HEK293T (cell line): Measurements from ENCODE around the gene C9orf43.
"Not testable (repeated sequence)": the region's sequence is repeated elsewhere in the genome, so short reads cannot be mapped to it uniquely, and the experiment has no call there.

Experiments
- CTCF ChIA-PET: fragments of 350-600 bp; formaldehyde crosslinking; extraction: SDS; loops from one replicate; lab custom pipeline; 2021; ENCODE audit warnings: antibody characterized with exemption, inconsistent platforms; lab: Yijun Ruan, JAX
- POLR2A ChIA-PET: fragments of 350-600 bp; formaldehyde crosslinking; extraction: SDS; loops from one replicate; lab custom pipeline; 2020; ENCODE audit warnings: antibody characterized with exemption, inconsistent platforms; lab: Yijun Ruan, JAX
- DNase-seq: peaks from one replicate; pipeline ENCODE4 v3.0.0; 2012; ENCODE audit warnings: mixed read lengths; ENCODE audit errors: extremely low spot score
- ARNT ChIP-seq: fragments of 450-650 bp; IDR thresholded peaks from 2 replicates; pipeline ENCODE4 v1.6.1; 2017; ENCODE audit warnings: mild to moderate bottlenecking
- BHLHE40 ChIP-seq: fragments of 450-650 bp; IDR thresholded peaks from 2 replicates; pipeline ENCODE4 v1.6.1; 2016; ENCODE audit warnings: mild to moderate bottlenecking, moderate library complexity, borderline replicate concordance
- CTBP1 ChIP-seq: fragments of 450-650 bp; IDR thresholded peaks from 2 replicates; pipeline ENCODE4 v1.6.1; 2016; ENCODE audit warnings: borderline replicate concordance
- ELF4 ChIP-seq: fragments of 450-650 bp; IDR thresholded peaks from 2 replicates; pipeline ENCODE4 v1.6.1; 2017; ENCODE audit warnings: antibody characterized with exemption
- FOXA1 ChIP-seq: fragments of 450-650 bp; IDR thresholded peaks from 2 replicates; pipeline ENCODE4 v1.6.1; 2016; ENCODE audit warnings: mild to moderate bottlenecking
- FOXK2 ChIP-seq: fragments of 450-650 bp; IDR thresholded peaks from 2 replicates; pipeline ENCODE4 v1.6.1; 2016; ENCODE audit warnings: mild to moderate bottlenecking
- FOXM1 ChIP-seq: fragments of 450-650 bp; IDR thresholded peaks from 2 replicates; pipeline ENCODE4 v1.6.1; 2017; ENCODE audit warnings: mild to moderate bottlenecking, borderline replicate concordance
- HDGF ChIP-seq: fragments of 450-650 bp; IDR thresholded peaks from 2 replicates; pipeline ENCODE4 v1.6.1; 2017; ENCODE audit warnings: antibody characterized with exemption, borderline replicate concordance
- L3MBTL2 ChIP-seq: fragments of 450-650 bp; conservative IDR thresholded peaks from 2 replicates; pipeline ENCODE4 v1.6.1; 2016; ENCODE audit warnings: mild to moderate bottlenecking
- LEF1 ChIP-seq: fragments of 450-650 bp; IDR thresholded peaks from 2 replicates; pipeline ENCODE4 v1.6.1; 2017; ENCODE audit warnings: mild to moderate bottlenecking, borderline replicate concordance
- NFRKB ChIP-seq: fragments of 450-650 bp; IDR thresholded peaks from 2 replicates; pipeline ENCODE4 v1.6.1; 2016; ENCODE audit warnings: mild to moderate bottlenecking, moderate library complexity
- SP1 ChIP-seq: fragments of 450-650 bp; IDR thresholded peaks from 2 replicates; pipeline ENCODE4 v1.6.1; 2017
- SUZ12 ChIP-seq: fragments of 450-650 bp; IDR thresholded peaks from 2 replicates; pipeline ENCODE4 v1.6.1; 2016; ENCODE audit warnings: mild to moderate bottlenecking
- TARDBP ChIP-seq: fragments of 450-650 bp; IDR thresholded peaks from 2 replicates; pipeline ENCODE4 v1.6.1; 2016
- ZNF384 ChIP-seq: fragments of 450-650 bp; IDR thresholded peaks from 2 replicates; pipeline ENCODE4 v1.6.1; 2016
- TF ChIP-seq, protein P1 (sequence below): fragments of 450-650 bp; IDR thresholded peaks from 2 replicates; pipeline ENCODE4 v1.6.1; 2016

The C9orf43 gene, protein sequence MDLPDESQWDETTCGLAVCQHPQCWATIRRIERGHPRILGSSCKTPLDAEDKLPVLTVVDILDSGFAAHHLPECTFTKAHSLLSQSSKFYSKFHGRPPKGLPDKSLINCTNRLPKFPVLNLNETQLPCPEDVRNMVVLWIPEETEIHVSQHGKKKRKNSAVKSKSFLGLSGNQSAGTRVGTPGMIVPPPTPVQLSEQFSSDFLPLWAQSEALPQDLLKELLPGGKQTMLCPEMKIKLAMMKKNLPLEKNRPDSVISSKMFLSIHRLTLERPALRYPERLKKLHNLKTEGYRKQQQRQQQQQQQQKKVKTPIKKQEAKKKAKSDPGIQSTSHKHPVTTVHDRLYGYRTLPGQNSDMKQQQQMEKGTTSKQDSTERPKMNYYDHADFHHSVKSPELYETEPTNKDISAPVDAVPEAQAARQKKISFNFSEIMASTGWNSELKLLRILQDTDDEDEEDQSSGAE

DNA sequence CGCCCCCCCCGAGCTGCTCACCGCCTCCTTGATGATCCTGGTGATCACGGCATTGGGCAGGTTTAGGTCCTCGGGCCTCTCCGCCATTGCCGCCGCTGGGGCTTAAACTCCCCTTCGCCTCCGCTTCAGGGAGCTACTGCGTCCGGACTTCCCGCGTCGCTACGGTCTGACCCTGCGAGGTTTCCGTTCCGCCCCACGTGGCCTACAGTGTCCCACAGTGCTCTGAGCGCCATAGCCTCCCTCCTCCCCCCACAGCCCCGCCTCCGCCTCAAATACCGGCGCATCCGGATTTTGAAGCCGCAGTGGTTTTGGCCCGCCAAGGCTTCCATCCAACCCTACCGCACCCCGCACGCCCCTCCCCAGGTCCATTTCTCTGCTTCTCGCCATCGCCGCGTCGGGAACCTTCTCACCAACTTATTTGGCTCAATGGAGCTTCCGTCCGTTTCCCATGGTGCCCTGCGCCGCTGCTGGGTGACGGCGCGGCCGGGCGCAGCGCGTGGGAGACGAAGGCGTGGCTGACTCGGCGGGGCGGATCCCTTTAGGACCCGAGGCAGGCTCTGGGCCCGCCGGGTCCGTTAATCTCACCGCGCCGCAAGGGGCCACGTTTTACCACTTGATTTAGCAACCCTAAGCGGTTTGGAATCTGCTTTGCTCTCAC lies at the start of gene C9orf43, which contains the start of gene POLE3:
TSS of gene C9orf43 (plus strand) at position 541 of the 658 bp plus-strand sequence. CDS start 2,747 bp downstream, outside the sequence.
TSS of gene POLE3 (minus strand) at position 469 of the 658 bp plus-strand sequence. CDS start at position 87, 382 bp downstream.
- peak; percentile 92 for DNase-seq
- ChIA-PET POLR2A (interaction anchor here (0.7 to 2.2 kb wide), 33 partner anchors 8 to 192 kb away, joined by 3 to 33 read pairs (median 4); partner anchors contain the start of genes ALAD, CDC26, FKBP15 and HDHD3), CTCF (interaction anchor here (0.9 to 2.6 kb wide), 2 partner anchors 10 to 181 kb away, joined by 3 to 9 read pairs; partner anchors contain the start of gene ALAD)
- TF ChIP-seq FOXM1 (peak; percentile 30; the same call in 1 of the 2 replicates), L3MBTL2 (peak; percentile 96), SP1 (no peak), LEF1 (no peak), TARDBP (no peak), ZNF384 (no peak), NFRKB (peak; percentile 63), FOXA1 (no peak), FOXK2 (no peak), ELF4 (peak; percentile 59; the same call in 1 of the 2 replicates), SUZ12 (no peak), ARNT (no peak), HDGF (no peak), BHLHE40 (no peak), CTBP1 (0 out of 2 replicates have a peak, but pooled peaks have one; percentile 59)
- TF ChIP-seq, protein P1, sequence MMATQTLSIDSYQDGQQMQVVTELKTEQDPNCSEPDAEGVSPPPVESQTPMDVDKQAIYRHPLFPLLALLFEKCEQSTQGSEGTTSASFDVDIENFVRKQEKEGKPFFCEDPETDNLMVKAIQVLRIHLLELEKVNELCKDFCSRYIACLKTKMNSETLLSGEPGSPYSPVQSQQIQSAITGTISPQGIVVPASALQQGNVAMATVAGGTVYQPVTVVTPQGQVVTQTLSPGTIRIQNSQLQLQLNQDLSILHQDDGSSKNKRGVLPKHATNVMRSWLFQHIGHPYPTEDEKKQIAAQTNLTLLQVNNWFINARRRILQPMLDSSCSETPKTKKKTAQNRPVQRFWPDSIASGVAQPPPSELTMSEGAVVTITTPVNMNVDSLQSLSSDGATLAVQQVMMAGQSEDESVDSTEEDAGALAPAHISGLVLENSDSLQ = 0 out of 2 replicates have a peak, but pooled peaks have one; percentile 13

DNA sequence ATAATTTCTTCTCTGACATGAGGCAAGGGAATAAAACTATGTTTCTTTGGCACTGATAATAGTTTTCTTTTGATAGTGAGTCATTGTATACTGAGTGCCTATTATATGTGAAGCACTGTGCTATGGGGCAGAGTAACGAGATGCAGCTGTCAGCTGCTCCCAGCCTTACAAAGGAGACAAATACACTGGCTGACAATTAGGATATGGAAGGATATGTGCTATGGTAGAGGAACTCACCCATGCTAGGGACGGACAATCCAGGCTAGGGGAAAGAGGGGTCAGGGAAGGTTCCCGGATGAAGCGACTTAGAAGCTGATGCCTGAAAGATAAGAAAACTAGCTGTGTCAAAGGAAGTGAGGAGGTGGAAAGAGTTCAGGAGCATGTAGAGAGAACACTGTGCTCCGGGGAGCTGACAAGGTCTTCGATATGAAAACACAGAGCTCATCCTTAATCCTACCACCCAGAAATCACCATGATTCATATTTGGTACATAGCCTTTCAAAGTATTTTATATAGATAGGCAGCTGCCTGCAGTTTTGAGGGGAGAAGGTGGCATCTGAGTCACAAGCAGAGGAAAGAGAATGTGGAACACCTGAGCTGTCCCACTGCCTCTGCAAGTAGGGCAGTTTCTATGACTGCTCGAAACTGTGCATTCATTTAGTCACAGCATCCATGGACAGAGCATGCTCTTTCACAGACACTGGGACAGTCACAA lies 49.1 kb upstream of the C9orf43 start:
- TF ChIP-seq FOXA1 (no peak), FOXM1 (no peak), SP1 (no peak), HDGF (no peak)
- no peak for DNase-seq
- ChIA-PET CTCF (interaction anchor here (1.3 kb wide), 1 partner anchor 13 kb away, joined by 3 read pairs; no protein-coding TSS in a partner anchor), POLR2A (interaction anchor here (0.7 to 4.0 kb wide), 3 partner anchors 15 to 40 kb away, joined by 3 to 15 read pairs (median 3); partner anchors contain the start of genes ALAD, HDHD3 and WDR31)

DNA sequence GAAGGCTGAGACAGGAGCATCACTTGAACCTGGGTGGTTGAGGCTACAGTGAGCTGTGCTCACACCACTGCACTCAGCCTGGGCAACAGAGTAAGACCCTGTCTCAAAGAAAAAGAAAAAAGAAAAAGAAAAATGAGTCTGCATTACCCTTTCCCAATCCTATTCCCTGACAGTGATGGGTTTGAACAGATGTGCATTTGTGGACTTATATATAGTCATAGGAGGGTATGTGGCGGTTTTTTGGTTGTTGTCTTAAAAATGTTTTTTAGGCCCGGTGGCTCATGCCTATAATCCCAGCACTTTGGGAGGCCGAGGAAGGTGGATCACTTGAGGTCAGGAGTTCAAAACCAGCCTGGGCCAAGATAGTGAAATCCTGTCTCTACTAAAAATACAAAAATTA lies 47.2 kb upstream of the C9orf43 start:
- ChIA-PET CTCF (no interaction called here), POLR2A (interaction anchor here (1.2 to 4.0 kb wide), 2 partner anchors 14 to 23 kb away, joined by 3 to 15 read pairs; partner anchors contain the start of gene WDR31)
- TF ChIP-seq TARDBP (no peak), FOXM1 (no peak), SP1 (no peak), ZNF384 (no peak), HDGF (no peak), ARNT (no peak), ELF4 (no peak), CTBP1 (no peak), FOXK2 (no peak), BHLHE40 (no peak), L3MBTL2 (no peak), NFRKB (no peak), SUZ12 (no peak), LEF1 (no peak)
- TF ChIP-seq, protein P1 = no peak
- DNase-seq = no peak

DNA sequence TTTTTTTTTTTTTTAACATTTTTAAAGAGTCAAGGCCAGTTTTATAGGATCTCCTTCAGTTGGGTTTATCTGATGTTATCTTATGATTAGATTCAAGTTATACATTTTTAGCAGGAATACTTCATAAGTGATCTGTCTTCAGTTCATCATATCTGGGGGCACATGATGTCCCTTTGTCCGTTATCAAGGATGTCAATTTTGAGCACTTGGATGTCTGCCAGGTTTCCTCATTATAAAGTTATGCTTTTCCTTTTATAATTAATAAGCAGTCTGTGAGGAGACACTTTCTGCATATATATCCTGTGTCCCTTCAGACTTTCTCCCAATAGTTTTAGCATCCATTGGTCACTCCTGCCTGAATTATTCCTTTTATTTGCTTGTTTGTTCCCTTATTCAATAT lies 45.6 kb upstream of the C9orf43 start:
- CTCF ChIA-PET = interaction anchor here (0.9 kb wide), 1 partner anchor 25 kb away, joined by 3 read pairs; the partner anchor contains the start of gene WDR31
- no peak for TF ChIP-seq ELF4
- no peak for TF ChIP-seq FOXK2
- no peak for TF ChIP-seq LEF1
- TF ChIP-seq SUZ12 = no peak
- no peak for TF ChIP-seq HDGF
- no peak for TF ChIP-seq ZNF384
- no peak for TF ChIP-seq CTBP1
- no peak for TF ChIP-seq L3MBTL2
- TF ChIP-seq, protein P1 = no peak
- TF ChIP-seq SP1 = no peak
- TF ChIP-seq NFRKB = no peak
- DNase-seq = no peak
- POLR2A ChIA-PET = no interaction called here

DNA sequence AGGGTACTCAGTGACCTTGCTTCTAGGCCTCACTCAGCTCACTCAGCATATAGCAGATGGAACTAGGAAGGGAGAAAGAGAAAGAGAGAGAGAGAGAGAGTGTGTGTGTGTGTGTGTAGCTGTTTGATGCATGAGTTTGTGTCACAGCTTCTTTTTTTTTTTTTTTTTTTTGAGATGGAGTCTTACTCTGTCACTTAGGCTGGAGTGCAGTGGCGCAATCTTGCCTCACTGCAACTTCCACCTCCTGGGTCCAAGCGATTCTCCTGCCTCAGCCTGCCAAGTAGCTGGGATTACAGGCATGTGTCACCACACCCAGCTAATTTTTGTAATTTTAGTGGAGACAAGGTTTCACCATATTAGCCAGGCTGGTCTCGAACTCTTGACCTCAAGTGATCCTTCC lies 44.9 kb upstream of the C9orf43 start:
- POLR2A ChIA-PET = interaction anchor here (0.9 kb wide), 1 partner anchor 45 kb away, joined by 3 read pairs; the partner anchor contains the start of genes C9orf43 and POLE3
- CTCF ChIA-PET, DNase-seq: not testable (repeated sequence)
